Measurements from ENCODE around the gene MAPK4.
"Not testable (repeated sequence)": the region's sequence is repeated elsewhere in the genome, so short reads cannot be mapped to it uniquely, and the experiment has no call there.

The MAPK4 gene

DNA sequence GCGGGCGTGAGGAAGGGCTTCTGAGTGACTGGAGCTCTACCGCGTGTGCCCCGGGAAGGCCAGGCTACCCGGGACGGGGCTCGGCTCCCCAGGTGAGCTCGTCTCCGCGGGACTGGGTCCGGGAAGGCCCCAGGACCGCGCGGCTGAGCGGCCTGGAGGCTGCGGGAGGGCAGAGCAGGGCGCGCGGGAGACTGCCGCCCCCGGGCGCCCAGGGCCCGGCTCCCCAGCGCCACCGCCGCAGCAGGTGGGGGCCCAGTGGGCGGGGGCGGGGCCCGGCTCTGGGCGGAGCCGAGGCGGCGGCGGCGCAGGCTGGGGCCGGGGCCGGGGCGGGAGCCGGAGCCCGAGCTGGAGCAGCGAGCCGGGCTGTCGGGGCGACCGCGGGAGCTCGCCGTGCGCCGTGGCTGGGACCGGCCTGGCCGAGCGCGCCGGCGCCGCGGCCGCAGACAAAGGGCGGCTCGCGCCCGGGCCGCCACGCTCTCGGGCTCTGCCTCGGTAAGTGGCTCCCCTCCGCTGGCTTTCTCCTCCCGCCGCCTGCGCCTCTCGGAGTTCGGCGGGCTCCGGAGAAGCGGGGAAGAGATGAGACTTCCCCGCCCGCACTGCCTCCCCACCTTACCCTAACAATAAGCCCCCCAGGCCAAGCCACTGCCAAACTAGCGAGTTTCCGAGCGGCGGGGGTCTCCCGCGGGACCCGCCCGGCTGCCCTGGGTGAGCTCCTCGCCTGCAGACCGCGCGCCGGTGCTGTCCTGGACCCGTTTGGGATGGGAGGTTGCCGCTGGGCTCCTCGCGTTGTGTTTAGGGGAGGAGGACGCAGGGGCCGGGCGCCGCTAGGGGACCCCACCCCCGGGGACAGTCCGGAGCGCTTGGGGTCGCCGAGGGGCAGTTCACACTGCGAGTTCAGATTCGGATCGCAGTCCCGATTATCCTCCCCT, at the start of gene MAPK4:
Gene MAPK4 (plus strand): TSS at position 336 of the 929 bp plus-strand sequence. CDS start 103,872 bp downstream, outside the sequence.
- DNase-seq, result peak; percentile 56

- not testable (repeated sequence) for DNase-seq
Measured at GRCh38 chr18:50517277-50517676, 42.6 kb upstream of the MAPK4 start.

- no peak for DNase-seq
Measured at GRCh38 chr18:50518787-50519546, 40.9 kb upstream of the MAPK4 start.

- DNase-seq, result no peak
Measured at GRCh38 chr18:50523165-50523564, 36.7 kb upstream of the MAPK4 start.

DNA sequence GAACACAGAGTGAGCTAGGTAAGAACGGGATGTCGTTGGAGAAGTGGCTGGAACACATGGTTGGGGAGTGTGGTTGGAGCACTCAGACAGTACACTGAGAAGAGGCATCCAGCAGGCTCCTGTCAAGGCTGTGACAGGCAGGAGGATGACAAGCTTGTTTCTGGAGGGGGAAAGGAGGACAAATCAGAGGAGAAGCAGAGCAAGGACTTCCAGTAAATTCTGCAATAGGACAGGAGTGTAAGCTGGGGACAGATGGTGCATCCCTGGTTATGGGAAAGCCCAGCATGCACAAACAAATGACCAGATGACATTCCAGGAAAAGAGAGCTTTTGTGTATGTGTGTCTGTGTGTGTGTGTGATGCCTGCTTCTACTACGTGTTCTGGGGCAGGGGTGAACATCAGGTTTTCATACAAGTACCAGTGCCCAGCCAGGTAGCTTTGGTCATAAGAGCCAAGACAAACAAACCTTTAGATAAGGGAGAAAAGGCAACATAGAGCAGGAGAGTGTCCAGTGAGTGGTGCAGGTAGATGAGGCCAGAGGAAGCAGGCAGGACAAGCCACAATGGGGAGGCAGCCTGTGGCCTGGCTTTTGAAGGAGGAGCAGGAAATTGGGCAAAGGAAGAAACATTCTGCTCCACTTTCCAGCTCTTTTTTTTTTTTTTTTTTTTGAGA, 32.1 kb upstream of the MAPK4 start:
- no peak for DNase-seq

DNA sequence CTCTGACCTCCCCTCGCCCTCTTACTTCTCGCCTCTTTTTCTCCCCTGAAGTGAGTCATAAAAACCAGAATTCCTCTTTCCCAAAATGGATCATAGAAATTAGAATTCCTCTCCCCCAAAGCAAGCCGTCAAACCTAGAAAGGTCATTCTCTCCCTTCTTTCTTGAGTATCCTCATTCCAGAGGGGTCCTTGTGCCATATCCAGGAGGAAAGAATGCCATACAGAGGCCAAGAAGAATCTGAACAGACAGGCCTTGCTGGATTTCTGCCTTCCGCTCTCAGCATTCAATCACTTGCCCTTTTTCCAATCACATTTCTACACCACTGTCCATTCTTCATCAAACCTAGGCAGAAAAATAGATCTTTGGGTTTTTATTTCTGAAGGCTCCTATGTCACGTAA, 31.1 kb upstream of the MAPK4 start:
- DNase-seq, result no peak

- DNase-seq, result not testable (repeated sequence)
Measured at GRCh38 chr18:50533822-50534221, 26.1 kb upstream of the MAPK4 start.

DNA sequence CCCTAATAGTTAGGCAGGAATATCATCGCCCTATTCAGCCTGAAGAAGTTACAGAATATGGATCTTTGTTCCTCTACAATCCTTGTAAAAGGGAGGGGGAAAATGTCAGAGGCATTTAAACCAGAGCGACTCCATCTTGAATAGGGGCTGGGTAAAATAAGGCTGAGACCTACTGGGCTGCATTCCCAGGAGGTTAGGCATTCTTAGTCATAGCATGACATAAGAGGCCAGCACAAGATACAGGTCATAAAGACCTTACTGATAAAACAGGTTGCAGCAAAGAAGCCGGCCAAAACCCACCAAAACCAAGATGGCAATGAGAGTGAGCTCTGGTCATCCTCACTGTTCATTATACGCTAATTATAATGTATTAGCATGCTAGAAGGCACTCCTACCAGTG, 15.4 kb upstream of the MAPK4 start:
- not testable (repeated sequence) for DNase-seq

GRCh38 chr18:50545936-50546335, 14.0 kb upstream of the MAPK4 start:
- no peak for DNase-seq

- DNase-seq, result no peak
Measured at GRCh38 chr18:50548160-50548559, 11.7 kb upstream of the MAPK4 start.

GRCh38 chr18:50551651-50552050, 8.2 kb upstream of the MAPK4 start:
- DNase-seq, result not testable (repeated sequence)

GRCh38 chr18:50558157-50558556, 1.7 kb upstream of the MAPK4 start:
- DNase-seq, result no peak

GRCh38 chr18:50558948-50559751, 737 bp upstream of the MAPK4 start:
- no peak for DNase-seq

- no peak for DNase-seq
Measured at GRCh38 chr18:50560681-50561629, 1.1 kb downstream of the MAPK4 start.

DNA sequence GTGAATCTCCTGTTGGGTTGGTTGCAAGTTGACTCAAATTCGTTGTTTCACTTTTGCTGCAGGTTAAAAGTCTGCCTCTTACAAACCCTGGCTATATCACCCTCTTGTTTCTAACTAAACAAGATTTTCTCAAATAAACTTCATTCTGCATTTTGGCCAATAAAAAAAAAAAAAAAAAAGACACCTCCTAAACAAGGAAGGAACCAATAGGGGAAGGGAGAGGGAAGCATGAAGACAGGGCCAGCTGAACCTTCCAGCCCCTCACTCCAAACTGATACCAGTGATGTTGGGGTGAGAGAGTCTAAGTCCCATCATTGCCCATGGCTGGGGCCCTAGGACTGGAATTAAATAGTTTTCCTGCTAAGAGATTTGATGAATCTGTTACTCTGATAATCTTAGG, 2.4 kb downstream of the MAPK4 start:
- not testable (repeated sequence) for DNase-seq

DNA sequence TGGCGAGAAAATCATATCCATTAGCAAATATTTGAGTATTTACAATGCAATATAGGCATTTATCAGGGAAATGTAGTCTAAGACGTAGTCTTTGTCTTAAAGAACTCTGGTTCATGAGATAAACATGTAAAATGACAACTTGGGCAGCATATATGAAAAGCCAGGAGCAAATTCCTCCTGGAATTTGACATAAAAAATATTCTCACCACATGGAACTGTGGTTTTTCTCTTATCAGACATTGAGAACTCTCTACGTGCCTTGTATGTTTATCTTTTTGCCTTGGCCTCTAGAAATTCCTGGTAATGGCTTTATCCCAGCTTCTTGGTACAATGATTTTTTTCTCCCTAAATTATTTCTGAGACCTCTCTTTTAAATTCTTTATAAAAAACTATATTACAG, 2.8 kb downstream of the MAPK4 start:
- DNase-seq, result no peak

DNA sequence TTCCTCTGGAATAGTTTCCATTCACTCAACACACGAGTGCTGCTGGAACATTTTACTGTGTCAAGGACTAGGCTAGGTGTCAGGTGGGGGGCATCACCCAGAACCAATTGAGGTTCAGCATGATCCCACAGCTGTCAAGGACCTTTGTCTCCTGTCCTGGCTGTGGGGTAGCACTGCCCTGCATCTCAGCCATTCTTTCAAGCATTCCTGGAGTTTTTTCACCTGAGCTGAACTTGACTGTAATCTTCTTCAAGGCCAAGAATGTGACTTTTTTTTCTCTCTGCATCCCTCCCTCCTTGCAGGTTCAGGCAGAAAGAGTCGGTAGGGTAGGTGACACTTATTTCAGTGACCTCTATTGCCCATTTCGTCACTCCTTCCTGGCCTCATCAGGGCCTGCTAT, 3.5 kb downstream of the MAPK4 start:
- no peak for DNase-seq

GRCh38 chr18:50569930-50570329, 10.0 kb downstream of the MAPK4 start:
- DNase-seq, result peak; percentile 37

DNA sequence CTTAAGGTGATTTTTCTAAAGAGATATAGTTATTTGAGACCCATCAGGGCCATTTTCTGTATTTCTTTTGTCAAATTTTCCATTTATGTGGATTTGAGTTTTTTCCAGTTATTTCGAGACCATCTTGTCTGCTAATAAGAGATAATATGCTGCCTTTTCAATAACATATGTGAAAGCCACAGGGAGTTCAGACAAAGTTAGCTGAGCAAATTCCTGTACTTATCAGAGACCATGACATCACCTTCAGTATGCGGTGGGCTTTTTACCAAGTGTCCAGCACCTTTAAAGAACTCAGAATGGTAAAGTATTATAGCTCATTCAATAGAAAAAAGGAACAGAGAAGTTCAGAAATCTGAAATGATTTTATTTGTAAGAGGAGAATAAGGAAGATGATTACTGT, 11.7 kb downstream of the MAPK4 start:
- DNase-seq, result no peak

- DNase-seq, result not testable (repeated sequence)
Measured at GRCh38 chr18:50573196-50573595, 13.3 kb downstream of the MAPK4 start.

DNA sequence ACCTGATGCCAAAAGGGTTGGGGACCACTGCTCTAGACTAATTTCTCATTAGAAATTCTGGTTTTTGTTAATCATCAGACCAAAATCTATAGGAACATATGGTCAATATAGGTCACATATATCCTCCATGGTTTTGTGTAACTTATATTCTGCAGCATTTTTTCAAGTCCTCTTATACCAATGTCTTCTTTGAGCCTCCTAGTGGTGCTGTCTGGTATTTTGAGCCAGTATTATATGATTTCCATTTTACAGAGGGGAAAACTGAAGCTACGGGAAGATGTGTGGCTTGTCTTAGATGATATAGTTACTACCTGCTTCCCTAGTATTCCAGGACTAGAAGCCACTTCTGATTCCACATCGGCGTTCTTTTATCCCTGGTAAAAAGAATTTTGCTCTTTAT, 13.8 kb downstream of the MAPK4 start:
- no peak for DNase-seq
